ENCODE measurements around the gene HTRA3. TPM values are rescaled to one million over a fixed set of nuclear protein-coding genes. Genes with fewer than 3 reads are reported as not detected.
"Not testable (repeated sequence)": the region's sequence is repeated elsewhere in the genome, so short reads cannot be mapped to it uniquely, and the experiment has no call there.

Gene HTRA3
- total and polyA plus RNA-seq, 2 experiments from 2014 or later: 6.9 to 15.7 TPM

- Histone ChIP-seq H3K27me3 (no peaks in the 10 kb centered on the region), H3K4me3 (no peak overlapping the region), H3K36me3 (no peaks in the 10 kb centered on the region), H3K9me3 (ENCODE audit: low read depth) (no peaks in the 10 kb centered on the region), H3K27ac (no peak overlapping the region), H3K4me1 (ENCODE audit: low read depth) (no peaks in the 10 kb centered on the region)
- TF ChIP-seq CTCF (IDR thresholded peaks at IDR 0.05; ENCODE audit: low read depth, low read length): no peak
- no peak for DNase-seq (ENCODE audit: low read depth in 1 of 2, low spot score in 1 of 2)
Observed at GRCh38 chr4:8346838-8347605, 77.5 kb downstream of the HTRA3 start.

GRCh38 chr4:8347660-8348059 is 78.1 kb downstream of the HTRA3 start:
- Histone ChIP-seq H3K27ac (no peak overlapping the region), H3K4me3 (no peak overlapping the region), H3K9me3 (ENCODE audit: low read depth) (no peaks in the 10 kb centered on the region), H3K36me3 (no peaks in the 10 kb centered on the region), H3K4me1 (ENCODE audit: low read depth) (no peaks in the 10 kb centered on the region), H3K27me3 (no peaks in the 10 kb centered on the region)
- TF ChIP-seq CTCF (IDR thresholded peaks at IDR 0.05; ENCODE audit: low read depth, low read length): no peak
- no peak for DNase-seq (ENCODE audit: low read depth in 1 of 2, low spot score in 1 of 2)

GRCh38 chr4:8348071-8348470 is 78.5 kb downstream of the HTRA3 start:
- Histone ChIP-seq H3K27me3 (no peaks in the 10 kb centered on the region), H3K36me3 (no peaks in the 10 kb centered on the region), H3K9me3 (ENCODE audit: low read depth) (no peaks in the 10 kb centered on the region), H3K4me3 (no peak overlapping the region), H3K4me1 (ENCODE audit: low read depth) (no peaks in the 10 kb centered on the region), H3K27ac (no peak overlapping the region)
- DNase-seq (ENCODE audit: low read depth in 1 of 2, low spot score in 1 of 2): no peak
- TF ChIP-seq CTCF (IDR thresholded peaks at IDR 0.05; ENCODE audit: low read depth, low read length): no peak

DNA sequence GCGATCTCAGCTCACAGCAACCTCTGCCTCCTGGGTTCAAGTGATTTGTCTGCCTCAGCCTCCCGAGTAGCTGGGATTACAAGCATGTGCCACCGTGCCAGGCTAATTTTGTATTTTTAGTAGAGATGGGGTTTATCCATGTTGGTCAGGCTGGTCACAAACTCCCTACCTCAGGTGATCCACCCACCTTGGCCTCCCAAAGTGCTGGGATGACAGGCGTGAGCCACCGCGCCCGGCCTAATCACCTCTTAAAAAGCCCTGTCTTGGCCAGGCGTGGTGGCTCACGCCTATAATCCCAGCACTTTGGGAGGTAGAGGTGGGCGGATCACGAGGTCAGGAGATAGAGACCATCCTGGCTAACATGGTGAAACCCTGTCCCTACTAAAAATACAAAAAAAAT is 79.7 kb downstream of the HTRA3 start:
- H3K9me3 ChIP-seq (ENCODE audit: low read depth); H3K4me1 ChIP-seq (ENCODE audit: low read depth); H3K27me3 ChIP-seq; H3K27ac ChIP-seq; H3K36me3 ChIP-seq; H3K4me3 ChIP-seq; DNase-seq (ENCODE audit: low read depth in 1 of 2, low spot score in 1 of 2): not testable (repeated sequence)

GRCh38 chr4:8349664-8350236 is 80.2 kb downstream of the HTRA3 start:
- H3K4me3 ChIP-seq: no peak overlapping the region
- H3K36me3 ChIP-seq: no peaks in the 10 kb centered on the region
- H3K4me1 ChIP-seq (ENCODE audit: low read depth): no peaks in the 10 kb centered on the region
- no peaks in the 10 kb centered on the region for H3K9me3 ChIP-seq (ENCODE audit: low read depth)
- no peaks in the 10 kb centered on the region for H3K27me3 ChIP-seq
- TF ChIP-seq CTCF (IDR thresholded peaks at IDR 0.05; ENCODE audit: low read depth, low read length): no peak
- no peak overlapping the region for H3K27ac ChIP-seq
- no peak for DNase-seq (ENCODE audit: low read depth in 1 of 2, low spot score in 1 of 2)

GRCh38 chr4:8350352-8350751 is 80.8 kb downstream of the HTRA3 start:
- Histone ChIP-seq H3K4me3 (no peak overlapping the region), H3K4me1 (ENCODE audit: low read depth) (no peaks in the 10 kb centered on the region), H3K36me3 (no peaks in the 10 kb centered on the region), H3K9me3 (ENCODE audit: low read depth) (no peaks in the 10 kb centered on the region), H3K27ac (no peak overlapping the region), H3K27me3 (no peaks in the 10 kb centered on the region)
- no peak for DNase-seq (ENCODE audit: low read depth in 1 of 2, low spot score in 1 of 2)
- TF ChIP-seq CTCF (IDR thresholded peaks at IDR 0.05; ENCODE audit: low read depth, low read length): no peak

Data from cardiac muscle cell (in vitro differentiated cells and primary cell).